Activated T-cell treated with anti-CD3 and anti-CD28 coated beads, Interleukin-2, amount 50 U/mL, for 72 hours (primary cell): ENCODE results near the gene HES5. TPM values are rescaled to one million over a fixed set of nuclear protein-coding genes. Genes with fewer than 3 reads are reported as not detected.
A peak's percentile ranks its signal among the peaks of the same experiment; 100 is the strongest.

ENCODE experiments used
- ATAC-seq, 2 donors: fragments of 150-1000 bp; cut with Tn5 transposase; replicated peaks in 1 of 2; 2 replicates each; pipeline ENCODE4 v1.10.0; 2021; ENCODE audit warnings: moderate library complexity in 2 of 2, mild to moderate bottlenecking in 1 of 2
- DNase-seq, 2 donors: peaks; one replicate each; pipeline ENCODE4 v3.0.0; 2021 to 2022; ENCODE audit warnings: mixed read lengths in 1 of 2
- H3K27ac Mint-ChIP-seq: one replicate; pipeline ENCODE4 v1.8.0; 2022; ENCODE audit warnings: mild to moderate bottlenecking, moderate library complexity, mixed read lengths
- H3K27me3 Mint-ChIP-seq: one replicate; pipeline ENCODE4 v1.8.0; 2022; ENCODE audit warnings: low read depth, mixed read lengths
- H3K36me3 Mint-ChIP-seq, 2 donors: one replicate each; pipeline ENCODE4 v1.8.0; 2022; ENCODE audit warnings: mixed read lengths in 2 of 2, mild to moderate bottlenecking in 1 of 2; ENCODE audit not compliant: insufficient read depth in 2 of 2
- H3K4me1 Mint-ChIP-seq: one replicate; pipeline ENCODE4 v1.8.0; 2022; ENCODE audit warnings: low read depth, mixed read lengths
- H3K4me3 Mint-ChIP-seq, 2 donors: one replicate each; pipeline ENCODE4 v1.8.0; 2022; ENCODE audit warnings: mild to moderate bottlenecking in 2 of 2, mixed read lengths in 2 of 2, moderate library complexity in 2 of 2
- H3K9me3 Mint-ChIP-seq, 2 donors: one replicate each; pipeline ENCODE4 v1.8.0; 2022; ENCODE audit warnings: mixed read lengths in 2 of 2
- total RNA-seq, 2 donors: library from RNA; stranded (reverse); gene quantifications; one replicate each; pipeline ENCODE4 v1.2.3, GENCODE V29; 2022

Gene HES5
- total RNA-seq, 2 donors from 2014 or later = 0.49 TPM; not detected in 1

GRCh38 chr1:2499986-2500596 is 30.0 kb downstream of the HES5 start:
- peak overlapping the region; percentile 85 for H3K27ac Mint-ChIP-seq
- no peaks in the 10 kb centered on the region for H3K27me3 Mint-ChIP-seq
- H3K36me3 Mint-ChIP-seq = no peaks in the 10 kb centered on the region
- DNase-seq (peak; percentile 23 to 35), ATAC-seq (peak; percentile 14 to 51)
- no peaks in the 10 kb centered on the region for H3K9me3 Mint-ChIP-seq
- H3K4me3 Mint-ChIP-seq = peak overlapping the region; percentile 32 to 55
- peaks cover 9% of the 10 kb centered on the region for H3K4me1 Mint-ChIP-seq

GRCh38 chr1:2499260-2499659 is 30.8 kb downstream of the HES5 start:
- Mint-ChIP-seq H3K36me3 (no peaks in the 10 kb centered on the region), H3K4me1 (peaks cover 10% of the 10 kb centered on the region), H3K9me3 (no peaks in the 10 kb centered on the region), H3K27ac (peak overlapping the region; percentile 24), H3K27me3 (no peaks in the 10 kb centered on the region), H3K4me3 (no peak overlapping the region)
- DNase-seq (no peak), ATAC-seq (no peak)

GRCh38 chr1:2498648-2499047 is 31.4 kb downstream of the HES5 start:
- Mint-ChIP-seq H3K4me3 (no peak overlapping the region), H3K4me1 (peaks cover 16% of the 10 kb centered on the region), H3K9me3 (no peaks in the 10 kb centered on the region)

GRCh38 chr1:2497891-2498290 is 32.2 kb downstream of the HES5 start:
- peaks cover 21% of the 10 kb centered on the region for H3K4me1 Mint-ChIP-seq
- H3K4me3 Mint-ChIP-seq = no peak overlapping the region
- H3K27me3 Mint-ChIP-seq = no peaks in the 10 kb centered on the region
- no peak for ATAC-seq
- H3K36me3 Mint-ChIP-seq = no peaks in the 10 kb centered on the region
- H3K27ac Mint-ChIP-seq = no peak overlapping the region
- no peaks in the 10 kb centered on the region for H3K9me3 Mint-ChIP-seq
- DNase-seq = no peak

More at GRCh38 chr1:2498648-2499047, 31.4 kb downstream of the HES5 start:
- no peaks in the 10 kb centered on the region for H3K36me3 Mint-ChIP-seq
- DNase-seq (no peak), ATAC-seq (no peak)
- no peaks in the 10 kb centered on the region for H3K27me3 Mint-ChIP-seq
- no peak overlapping the region for H3K27ac Mint-ChIP-seq

- no peaks in the 10 kb centered on the region for H3K9me3 Mint-ChIP-seq
- peaks cover 21% of the 10 kb centered on the region for H3K4me1 Mint-ChIP-seq
- H3K27ac Mint-ChIP-seq = no peak overlapping the region
- ATAC-seq (no peak), DNase-seq (no peak)
- H3K4me3 Mint-ChIP-seq = no peak overlapping the region
- no peaks in the 10 kb centered on the region for H3K27me3 Mint-ChIP-seq
- H3K36me3 Mint-ChIP-seq = no peaks in the 10 kb centered on the region
Measured at GRCh38 chr1:2496746-2497145, 33.3 kb downstream of the HES5 start.

- Mint-ChIP-seq H3K27ac (peak overlapping the region; percentile 38), H3K36me3 (no peaks in the 10 kb centered on the region), H3K4me1 (peaks cover 21% of the 10 kb centered on the region), H3K27me3 (no peaks in the 10 kb centered on the region), H3K9me3 (no peaks in the 10 kb centered on the region), H3K4me3 (no peak overlapping the region)
- ATAC-seq = peak; percentile 10 to 31
- peak in 1 of 2 donors; percentile 20 for DNase-seq
Measured at GRCh38 chr1:2496087-2496622, 33.9 kb downstream of the HES5 start.

GRCh38 chr1:2495546-2495945 is 34.5 kb downstream of the HES5 start:
- no peaks in the 10 kb centered on the region for H3K9me3 Mint-ChIP-seq
- H3K4me3 Mint-ChIP-seq = no peak overlapping the region
- no peaks in the 10 kb centered on the region for H3K27me3 Mint-ChIP-seq
- DNase-seq (no peak), ATAC-seq (no peak)
- no peaks in the 10 kb centered on the region for H3K36me3 Mint-ChIP-seq
- H3K4me1 Mint-ChIP-seq = peaks cover 20% of the 10 kb centered on the region
- no peak overlapping the region for H3K27ac Mint-ChIP-seq

- H3K4me1 Mint-ChIP-seq = peaks cover 15% of the 10 kb centered on the region
- no peak overlapping the region for H3K27ac Mint-ChIP-seq
- no peak overlapping the region for H3K4me3 Mint-ChIP-seq
- ATAC-seq = no peak
- no peaks in the 10 kb centered on the region for H3K9me3 Mint-ChIP-seq
- H3K27me3 Mint-ChIP-seq = no peaks in the 10 kb centered on the region
- no peaks in the 10 kb centered on the region for H3K36me3 Mint-ChIP-seq
- no peak for DNase-seq
Measured at GRCh38 chr1:2495026-2495425, 35.0 kb downstream of the HES5 start.

- peaks cover 12% of the 10 kb centered on the region for H3K4me1 Mint-ChIP-seq
- ATAC-seq (no peak), DNase-seq (no peak)
- no peaks in the 10 kb centered on the region for H3K9me3 Mint-ChIP-seq
- no peak overlapping the region for H3K4me3 Mint-ChIP-seq
- H3K27ac Mint-ChIP-seq = no peak overlapping the region
- peaks cover 0 to 1% of the 10 kb centered on the region in 2 donors for H3K36me3 Mint-ChIP-seq
- no peaks in the 10 kb centered on the region for H3K27me3 Mint-ChIP-seq
Measured at GRCh38 chr1:2494323-2494693, 35.8 kb downstream of the HES5 start.

GRCh38 chr1:2493691-2494322 is 36.3 kb downstream of the HES5 start:
- no peak overlapping the region for H3K27ac Mint-ChIP-seq
- peaks cover 0 to 3% of the 10 kb centered on the region in 2 donors for H3K9me3 Mint-ChIP-seq
- no peak for ATAC-seq
- peaks cover 12% of the 10 kb centered on the region for H3K4me1 Mint-ChIP-seq
- no peaks in the 10 kb centered on the region for H3K27me3 Mint-ChIP-seq
- no peak for DNase-seq
- peaks cover under 1 to 6% of the 10 kb centered on the region in 2 donors for H3K36me3 Mint-ChIP-seq
- no peak overlapping the region for H3K4me3 Mint-ChIP-seq

- no peak overlapping the region for H3K4me3 Mint-ChIP-seq
- no peaks in the 10 kb centered on the region for H3K27me3 Mint-ChIP-seq
- no peak overlapping the region for H3K27ac Mint-ChIP-seq
- peaks cover 12% of the 10 kb centered on the region for H3K4me1 Mint-ChIP-seq
- no peak for ATAC-seq
- peaks cover 3 to 6% of the 10 kb centered on the region in 2 donors for H3K9me3 Mint-ChIP-seq
- H3K36me3 Mint-ChIP-seq = peaks cover 4 to 7% of the 10 kb centered on the region in 2 donors
- no peak for DNase-seq
Measured at GRCh38 chr1:2493218-2493617, 36.8 kb downstream of the HES5 start.

GRCh38 chr1:2492091-2492490 is 38.0 kb downstream of the HES5 start:
- H3K9me3 Mint-ChIP-seq = peaks cover 3 to 8% of the 10 kb centered on the region in 2 donors
- no peak overlapping the region for H3K4me3 Mint-ChIP-seq
- H3K36me3 Mint-ChIP-seq = peaks cover 5 to 12% of the 10 kb centered on the region in 2 donors
- H3K27ac Mint-ChIP-seq = no peak overlapping the region
- no peaks in the 10 kb centered on the region for H3K27me3 Mint-ChIP-seq
- H3K4me1 Mint-ChIP-seq = peaks cover 12% of the 10 kb centered on the region
- ATAC-seq (no peak), DNase-seq (no peak)

GRCh38 chr1:2489615-2490014 is 40.4 kb downstream of the HES5 start:
- no peak for ATAC-seq
- DNase-seq = no peak
- no peak overlapping the region for H3K4me3 Mint-ChIP-seq
- peaks cover 12% of the 10 kb centered on the region for H3K4me1 Mint-ChIP-seq
- peaks cover 3 to 8% of the 10 kb centered on the region in 2 donors for H3K9me3 Mint-ChIP-seq
- peaks cover 5 to 12% of the 10 kb centered on the region in 2 donors for H3K36me3 Mint-ChIP-seq
- H3K27me3 Mint-ChIP-seq = no peaks in the 10 kb centered on the region
- no peak overlapping the region for H3K27ac Mint-ChIP-seq
